GM12878 (cell line): ENCODE measurements around the gene MAMDC2. TPM values are rescaled to one million over a fixed set of nuclear protein-coding genes. Genes with fewer than 3 reads are reported as not detected.

Source experiments
- ATAC-seq: fragments of 200-7000 bp; cut with Tn5 transposase; 3 replicates; pipeline ENCODE4 v1.9.1; 2020; ENCODE audit warnings: mild to moderate bottlenecking, moderate library complexity
- BruUV-seq: library from RNA; stranded (reverse); fragments of 400-500 nt; replicated peaks from 2 replicates; lab custom pipeline; 2021; lab: Mats Ljungman, UMichigan
- CTCF ChIA-PET: fragments of 300-600 bp; sonication (Branson Sonifier 250); formaldehyde crosslinking; extraction: SDS; loops from one replicate; lab custom pipeline; 2021; ENCODE audit warnings: inconsistent platforms; lab: Yijun Ruan, JAX
- POLR2A ChIA-PET: fragments of 350-600 bp; formaldehyde crosslinking; extraction: SDS; loops from one replicate; lab custom pipeline; 2021; ENCODE audit warnings: inconsistent platforms; lab: Charles Lee
- RAD21 ChIA-PET: fragments of 300-600 bp; sonication (Branson Sonifier 250); formaldehyde crosslinking; loops from one replicate; lab custom pipeline; 2023; ENCODE audit warnings: antibody characterized with exemption; ENCODE audit not compliant: unreplicated experiment; lab: Charles Lee
- SMC1A ChIA-PET: fragments of 300-600 bp; sonication (Branson Sonifier 250); formaldehyde crosslinking; loops from one replicate; lab custom pipeline; 2023; ENCODE audit not compliant: unreplicated experiment, uncharacterized antibody; lab: Charles Lee
- DNase-seq: peaks from one replicate; pipeline ENCODE4 v3.0.0-alpha.2; 2011; ENCODE audit warnings: low read depth, low spot score
- FAIRE-seq: peaks from 3 replicates; lab custom pipeline; 2011; peaks lifted over from hg19 to GRCh38; lab: Jason Lieb, UNC
- H2AFZ ChIP-seq: 2 replicates; pipeline ENCODE4 v1.6.0; 2011; ENCODE audit warnings: low read depth, low read length, control low read depth; ENCODE audit not compliant: control insufficient read depth
- H3K27ac ChIP-seq: 2 replicates; pipeline ENCODE4 v1.5.1; 2011; ENCODE audit warnings: control low read depth; ENCODE audit not compliant: control insufficient read depth, insufficient read depth
- H3K27me3 ChIP-seq, 2 experiments: replicated peaks in 1 of 2; 2 replicates each; pipeline versions ENCODE4 v1.6.0 to v1.6.1; 2011; ENCODE audit warnings: low read length in 1 of 2; ENCODE audit not compliant: control insufficient read depth in 2 of 2, insufficient read depth in 2 of 2
- H3K36me3 ChIP-seq, 2 experiments: 2 replicates each; pipeline ENCODE4 v1.5.1; 2011; ENCODE audit warnings: low read length in 1 of 2; ENCODE audit not compliant: control insufficient read depth in 2 of 2, insufficient read depth in 2 of 2
- H3K4me1 ChIP-seq: 2 replicates; pipeline ENCODE4 v1.6.1; 2011; ENCODE audit warnings: mild to moderate bottlenecking, low read length, moderate library complexity, mixed read lengths; ENCODE audit not compliant: control insufficient read depth, insufficient read depth
- H3K4me2 ChIP-seq: 2 replicates; pipeline ENCODE4 v1.6.0; 2011; ENCODE audit warnings: control low read depth; ENCODE audit not compliant: control insufficient read depth, insufficient read depth
- H3K4me3 ChIP-seq: fragments of 200-600 bp; sonication (generic); 2 replicates; pipeline ENCODE4 v1.5.1; 2016
- H3K79me2 ChIP-seq: 2 replicates; pipeline ENCODE4 v1.6.0; 2011; ENCODE audit warnings: low read length; ENCODE audit not compliant: control insufficient read depth, insufficient read depth
- H3K9ac ChIP-seq: 2 replicates; pipeline ENCODE4 v1.8.0; 2011; ENCODE audit warnings: low read length, control low read depth, mixed read lengths; ENCODE audit not compliant: control insufficient read depth, insufficient read depth
- H3K9me3 ChIP-seq: replicated peaks from 3 replicates; pipeline ENCODE4 v1.5.1; 2011; ENCODE audit warnings: mild to moderate bottlenecking, low read length; ENCODE audit not compliant: control insufficient read depth, insufficient read depth
- H4K20me1 ChIP-seq: 2 replicates; pipeline ENCODE4 v1.6.0; 2011; ENCODE audit not compliant: control insufficient read depth, insufficient read depth
- CBX3 ChIP-seq: fragments of 200-600 bp; sonication (generic); IDR thresholded peaks from 2 replicates; pipeline ENCODE4 v1.6.1; 2016; ENCODE audit warnings: low read depth, borderline replicate concordance
- EGR1 ChIP-seq, 2 experiments: IDR thresholded peaks; 1 replicate in 1 of 2; 2 replicates in 1 of 2; pipeline ENCODE4 v1.6.1; 2011 to 2012; ENCODE audit warnings: low read depth in 2 of 2, low read length in 2 of 2, borderline replicate concordance in 1 of 2, mild to moderate bottlenecking in 1 of 2, moderate library complexity in 1 of 2
- ESRRA ChIP-seq: IDR thresholded peaks from 2 replicates; pipeline ENCODE4 v1.6.1; 2012; ENCODE audit warnings: mild to moderate bottlenecking, low read length, improper control_type of control experiment
- FOXM1 ChIP-seq: IDR thresholded peaks from 2 replicates; pipeline ENCODE4 v1.6.1; 2012; ENCODE audit warnings: low read depth, mild to moderate bottlenecking, inconsistent platforms, low read length, moderate library complexity
- POU2F2 ChIP-seq: IDR thresholded peaks from 3 replicates; pipeline ENCODE4 v1.6.1; 2011; ENCODE audit warnings: low read depth, mild to moderate bottlenecking, low read length, borderline replicate concordance
- TARDBP ChIP-seq: IDR thresholded peaks from 2 replicates; pipeline ENCODE4 v1.6.1; 2016; ENCODE audit warnings: borderline replicate concordance
- TCF3 ChIP-seq: IDR thresholded peaks from 2 replicates; pipeline ENCODE4 v1.6.1; 2012; ENCODE audit warnings: low read depth, mild to moderate bottlenecking, low read length, borderline replicate concordance; ENCODE audit not compliant: insufficient read depth
- TCF7 ChIP-seq: IDR thresholded peaks from 2 replicates; pipeline ENCODE4 v1.6.1; 2014; ENCODE audit warnings: antibody characterized with exemption, borderline replicate concordance
- WGBS: methylation state at CpG from one replicate; pipeline ENCODE4 v1.1.6; 2016; ENCODE audit warnings: low lambda C conversion rate; ENCODE audit not compliant: insufficient replicate concordance, insufficient coverage; ENCODE audit errors: missing lambda C conversion rate; 5-methylcytosine and 5-hydroxymethylcytosine counted together
- in situ Hi-C: fragments of 300-500 bp; cut with MboI; formaldehyde crosslinking; loops from 9 replicates; pipeline ENCODE4 v1.14.3; 2018; ENCODE audit warnings: mixed read lengths
- intact Hi-C: fragments of 100-400 bp; cut with micrococcal nuclease; formaldehyde crosslinking; loops from one replicate; pipeline ENCODE4 v1.14.2; 2022; ENCODE audit not compliant: unreplicated experiment
- polyA plus RNA-seq, 11 experiments: library from polyadenylated mRNA; depleted of rRNA in 4 of 11; unstranded in 6 of 11; stranded (reverse) in 5 of 11; fragments of >200 nt; fragmentation: Nextera tagmentation in 4 of 11; fragmentation: Illumina TruSeq in 1 of 11; extraction: Ambion mirVana in 4 of 11; extraction: Trizol in 1 of 11; gene quantifications; 1 replicate in 1 of 11; 2 replicates in 10 of 11; pipeline versions ENCODE4 v1.2.1 to v1.2.3, GENCODE V29; 2011 to 2016; ENCODE audit warnings: inconsistent platforms in 2 of 11, missing spikeins in 2 of 11, low read depth in 1 of 11
- total RNA-seq, 4 experiments: library from RNA; depleted of rRNA in 3 of 4; stranded (reverse); fragments of >200 nt in 3 of 4; fragmentation: Illumina TruSeq in 1 of 4; extraction: Trizol in 1 of 4; gene quantifications; 2 replicates each; pipeline versions ENCODE4 v1.2.1 to v1.2.3, GENCODE V29; 2013 to 2021
- TF ChIP-seq, protein P1 (sequence below): fragments of 450-650 bp; IDR thresholded peaks from 2 replicates; pipeline ENCODE4 v1.6.1; 2016; ENCODE audit warnings: mild to moderate bottlenecking
- TF ChIP-seq, protein P2 (sequence below): fragments of 450-650 bp; formaldehyde crosslinking; IDR thresholded peaks from 2 replicates; pipeline ENCODE4 v1.4.0; 2022; ENCODE audit warnings: mild to moderate bottlenecking, moderate library complexity
- TF ChIP-seq, protein P3 (sequence below): IDR thresholded peaks from 2 replicates; pipeline ENCODE4 v1.6.1; 2012; ENCODE audit warnings: improper control_type of control experiment, low read depth, low read length; ENCODE audit not compliant: insufficient replicate concordance
- TF ChIP-seq, protein P4 (sequence below): fragments of 150-350 bp; IDR thresholded peaks from 2 replicates; pipeline ENCODE4 v1.6.1; 2014; ENCODE audit warnings: mild to moderate bottlenecking, low read depth, low read length

The MAMDC2 gene
- total and polyA plus RNA-seq, 10 of the 15 experiments (the other 5 are each of a cell fraction or from before 2014, with no cell fraction given) = 0.01 to 0.09 TPM; not detected in 8

DNA sequence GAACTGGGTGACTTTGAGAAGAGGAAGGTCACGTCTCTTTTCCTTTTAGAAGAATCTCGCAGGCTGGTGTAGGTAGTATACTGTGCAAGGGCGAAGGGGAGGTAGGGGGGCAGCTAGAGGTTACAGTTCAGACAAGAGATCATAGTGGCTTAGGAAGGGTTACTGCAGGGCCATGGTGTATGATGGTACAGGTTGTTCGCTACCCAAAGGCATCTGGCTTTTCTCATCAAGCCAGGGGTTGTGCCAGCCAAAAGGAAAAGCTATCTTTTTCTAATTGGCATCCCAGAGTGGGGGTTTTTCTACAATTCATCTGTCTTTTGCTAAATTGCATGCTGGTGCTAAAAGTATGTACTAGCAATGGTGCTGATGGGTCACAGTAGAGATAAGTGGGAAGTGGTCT, 22.8 kb downstream of the MAMDC2 start (continued):
- no peak for TF ChIP-seq POU2F2

DNA sequence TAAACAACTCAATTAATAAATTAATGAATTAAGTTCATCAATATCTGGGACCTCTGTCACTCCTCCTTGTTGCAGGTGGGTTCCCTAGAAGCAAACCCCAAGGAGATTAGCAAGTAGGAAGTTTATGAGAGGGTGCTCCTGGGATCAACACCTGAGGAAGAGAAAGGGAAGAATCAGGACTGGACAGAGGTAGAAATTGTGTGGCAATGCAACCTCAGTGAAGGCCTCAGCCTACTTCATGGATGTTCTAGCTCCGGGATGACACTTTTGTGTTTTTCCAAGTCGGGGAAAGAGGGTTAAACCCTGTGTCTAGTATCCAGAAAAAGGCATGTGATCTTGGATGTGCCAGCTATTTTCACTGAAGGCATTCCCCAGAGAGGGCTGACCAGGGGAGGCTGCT, 23.2 kb downstream of the MAMDC2 start:
- ATAC-seq (no peak), DNase-seq (no peak), FAIRE-seq (no peak)
- Histone ChIP-seq H2AFZ (no peak overlapping the region), H3K27ac (no peak overlapping the region), H3K9me3 (no peaks in the 10 kb centered on the region), H3K4me3 (no peak overlapping the region), H3K9ac (no peak overlapping the region), H3K4me2 (no peak overlapping the region), H3K4me1 (no peaks in the 10 kb centered on the region), H3K36me3 (no peaks in the 10 kb centered on the region), H3K27me3 (no peaks in the 10 kb centered on the region), H3K79me2 (no peaks in the 10 kb centered on the region), H4K20me1 (no peaks in the 10 kb centered on the region)
- ChIA-PET POLR2A (no interaction called here), CTCF (no interaction called here), SMC1A (no interaction called here), RAD21 (no interaction called here)
- no TSS peak for BruUV-seq
- in situ Hi-C loops = no loop called here
- 0% methylated on average over 2 of the region's 2 CpGs for WGBS
- intact Hi-C loops = no loop called here
- TF ChIP-seq ESRRA (no peak), TCF7 (no peak), EGR1 (IDR thresholded peaks at IDR 0.05; ENCODE audit: borderline replicate concordance in 1 of 2, low read depth in 2 of 2, low read length in 2 of 2) (no peak), TCF3 (no peak), TARDBP (no peak), CBX3 (no peak), FOXM1 (no peak)
- TF ChIP-seq, protein P1, sequence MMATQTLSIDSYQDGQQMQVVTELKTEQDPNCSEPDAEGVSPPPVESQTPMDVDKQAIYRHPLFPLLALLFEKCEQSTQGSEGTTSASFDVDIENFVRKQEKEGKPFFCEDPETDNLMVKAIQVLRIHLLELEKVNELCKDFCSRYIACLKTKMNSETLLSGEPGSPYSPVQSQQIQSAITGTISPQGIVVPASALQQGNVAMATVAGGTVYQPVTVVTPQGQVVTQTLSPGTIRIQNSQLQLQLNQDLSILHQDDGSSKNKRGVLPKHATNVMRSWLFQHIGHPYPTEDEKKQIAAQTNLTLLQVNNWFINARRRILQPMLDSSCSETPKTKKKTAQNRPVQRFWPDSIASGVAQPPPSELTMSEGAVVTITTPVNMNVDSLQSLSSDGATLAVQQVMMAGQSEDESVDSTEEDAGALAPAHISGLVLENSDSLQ = no peak
- TF ChIP-seq, protein P2, sequence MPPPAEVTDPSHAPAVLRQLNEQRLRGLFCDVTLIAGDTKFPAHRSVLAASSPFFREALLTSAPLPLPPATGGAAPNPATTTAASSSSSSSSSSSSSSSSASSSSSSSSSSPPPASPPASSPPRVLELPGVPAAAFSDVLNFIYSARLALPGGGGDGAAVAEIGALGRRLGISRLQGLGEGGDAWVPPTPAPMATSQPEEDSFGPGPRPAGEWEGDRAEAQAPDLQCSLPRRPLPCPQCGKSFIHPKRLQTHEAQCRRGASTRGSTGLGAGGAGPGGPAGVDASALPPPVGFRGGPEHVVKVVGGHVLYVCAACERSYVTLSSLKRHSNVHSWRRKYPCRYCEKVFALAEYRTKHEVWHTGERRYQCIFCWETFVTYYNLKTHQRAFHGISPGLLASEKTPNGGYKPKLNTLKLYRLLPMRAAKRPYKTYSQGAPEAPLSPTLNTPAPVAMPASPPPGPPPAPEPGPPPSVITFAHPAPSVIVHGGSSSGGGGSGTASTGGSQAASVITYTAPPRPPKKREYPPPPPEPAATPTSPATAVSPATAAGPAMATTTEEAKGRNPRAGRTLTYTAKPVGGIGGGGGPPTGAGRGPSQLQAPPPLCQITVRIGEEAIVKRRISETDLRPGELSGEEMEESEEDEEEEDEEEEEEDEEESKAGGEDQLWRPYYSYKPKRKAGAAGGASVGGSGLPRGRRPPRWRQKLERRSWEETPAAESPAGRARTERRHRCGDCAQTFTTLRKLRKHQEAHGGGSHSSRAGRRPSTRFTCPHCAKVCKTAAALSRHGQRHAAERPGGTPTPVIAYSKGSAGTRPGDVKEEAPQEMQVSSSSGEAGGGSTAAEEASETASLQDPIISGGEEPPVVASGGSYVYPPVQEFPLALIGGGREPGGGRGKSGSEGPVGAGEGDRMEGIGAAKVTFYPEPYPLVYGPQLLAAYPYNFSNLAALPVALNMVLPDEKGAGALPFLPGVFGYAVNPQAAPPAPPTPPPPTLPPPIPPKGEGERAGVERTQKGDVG (CRISPR knock-in tag) = no peak
- TF ChIP-seq, protein P3, sequence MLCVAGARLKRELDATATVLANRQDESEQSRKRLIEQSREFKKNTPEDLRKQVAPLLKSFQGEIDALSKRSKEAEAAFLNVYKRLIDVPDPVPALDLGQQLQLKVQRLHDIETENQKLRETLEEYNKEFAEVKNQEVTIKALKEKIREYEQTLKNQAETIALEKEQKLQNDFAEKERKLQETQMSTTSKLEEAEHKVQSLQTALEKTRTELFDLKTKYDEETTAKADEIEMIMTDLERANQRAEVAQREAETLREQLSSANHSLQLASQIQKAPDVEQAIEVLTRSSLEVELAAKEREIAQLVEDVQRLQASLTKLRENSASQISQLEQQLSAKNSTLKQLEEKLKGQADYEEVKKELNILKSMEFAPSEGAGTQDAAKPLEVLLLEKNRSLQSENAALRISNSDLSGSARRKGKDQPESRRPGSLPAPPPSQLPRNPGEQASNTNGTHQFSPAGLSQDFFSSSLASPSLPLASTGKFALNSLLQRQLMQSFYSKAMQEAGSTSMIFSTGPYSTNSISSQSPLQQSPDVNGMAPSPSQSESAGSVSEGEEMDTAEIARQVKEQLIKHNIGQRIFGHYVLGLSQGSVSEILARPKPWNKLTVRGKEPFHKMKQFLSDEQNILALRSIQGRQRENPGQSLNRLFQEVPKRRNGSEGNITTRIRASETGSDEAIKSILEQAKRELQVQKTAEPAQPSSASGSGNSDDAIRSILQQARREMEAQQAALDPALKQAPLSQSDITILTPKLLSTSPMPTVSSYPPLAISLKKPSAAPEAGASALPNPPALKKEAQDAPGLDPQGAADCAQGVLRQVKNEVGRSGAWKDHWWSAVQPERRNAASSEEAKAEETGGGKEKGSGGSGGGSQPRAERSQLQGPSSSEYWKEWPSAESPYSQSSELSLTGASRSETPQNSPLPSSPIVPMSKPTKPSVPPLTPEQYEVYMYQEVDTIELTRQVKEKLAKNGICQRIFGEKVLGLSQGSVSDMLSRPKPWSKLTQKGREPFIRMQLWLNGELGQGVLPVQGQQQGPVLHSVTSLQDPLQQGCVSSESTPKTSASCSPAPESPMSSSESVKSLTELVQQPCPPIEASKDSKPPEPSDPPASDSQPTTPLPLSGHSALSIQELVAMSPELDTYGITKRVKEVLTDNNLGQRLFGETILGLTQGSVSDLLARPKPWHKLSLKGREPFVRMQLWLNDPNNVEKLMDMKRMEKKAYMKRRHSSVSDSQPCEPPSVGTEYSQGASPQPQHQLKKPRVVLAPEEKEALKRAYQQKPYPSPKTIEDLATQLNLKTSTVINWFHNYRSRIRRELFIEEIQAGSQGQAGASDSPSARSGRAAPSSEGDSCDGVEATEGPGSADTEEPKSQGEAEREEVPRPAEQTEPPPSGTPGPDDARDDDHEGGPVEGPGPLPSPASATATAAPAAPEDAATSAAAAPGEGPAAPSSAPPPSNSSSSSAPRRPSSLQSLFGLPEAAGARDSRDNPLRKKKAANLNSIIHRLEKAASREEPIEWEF = no peak
- TF ChIP-seq, protein P4, sequence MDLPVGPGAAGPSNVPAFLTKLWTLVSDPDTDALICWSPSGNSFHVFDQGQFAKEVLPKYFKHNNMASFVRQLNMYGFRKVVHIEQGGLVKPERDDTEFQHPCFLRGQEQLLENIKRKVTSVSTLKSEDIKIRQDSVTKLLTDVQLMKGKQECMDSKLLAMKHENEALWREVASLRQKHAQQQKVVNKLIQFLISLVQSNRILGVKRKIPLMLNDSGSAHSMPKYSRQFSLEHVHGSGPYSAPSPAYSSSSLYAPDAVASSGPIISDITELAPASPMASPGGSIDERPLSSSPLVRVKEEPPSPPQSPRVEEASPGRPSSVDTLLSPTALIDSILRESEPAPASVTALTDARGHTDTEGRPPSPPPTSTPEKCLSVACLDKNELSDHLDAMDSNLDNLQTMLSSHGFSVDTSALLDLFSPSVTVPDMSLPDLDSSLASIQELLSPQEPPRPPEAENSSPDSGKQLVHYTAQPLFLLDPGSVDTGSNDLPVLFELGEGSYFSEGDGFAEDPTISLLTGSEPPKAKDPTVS = no peak
